ENCODE data around the gene NEU2.

DNA sequence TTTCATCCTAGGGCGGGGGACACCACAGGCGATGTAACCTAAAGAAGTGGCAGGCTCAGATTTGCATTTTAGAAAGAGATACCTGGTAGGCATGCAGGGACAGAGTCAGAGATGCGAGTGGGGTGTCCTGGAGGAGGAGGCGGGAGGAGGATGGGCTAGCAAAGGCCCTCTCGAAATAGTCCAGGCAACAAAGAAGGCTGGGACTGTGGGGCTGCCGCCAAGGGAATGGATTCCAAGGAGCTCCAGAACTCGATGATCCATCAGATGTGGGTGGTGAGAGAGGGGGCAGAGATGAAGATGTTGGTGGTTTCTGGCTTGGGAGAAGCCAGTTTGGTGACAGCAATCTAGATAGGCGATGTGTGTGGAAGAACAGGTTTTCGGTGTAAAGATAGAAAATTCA, 15.2 kb downstream of the NEU2 start:
- TF ChIP-seq POLR2A (IDR thresholded peaks at IDR 0.05) (no peak), CTCF (IDR thresholded peaks at IDR 0.05) (no peak)

Data from uterus (tissue), 2 donors.